SK-N-SH treated with all-trans-retinoic acid at 6 μM for 48 hours (cell line): ENCODE measurements around the gene RIOX2.

Source experiments
- ATAC-seq: fragments of 200-7000 bp; cut with Tn5 transposase; 3 replicates; pipeline ENCODE4 v1.9.1; 2020; ENCODE audit warnings: mild to moderate bottlenecking, moderate library complexity
- ARNTL ChIP-seq: fragments of 450-650 bp; formaldehyde crosslinking; IDR thresholded peaks from 2 replicates; pipeline ENCODE4 v1.5.0; 2020; ENCODE audit warnings: low read depth, mild to moderate bottlenecking, moderate library complexity, borderline replicate concordance
- BACH2 ChIP-seq: fragments of 250-450 bp; sonication (Bioruptor Pico); IDR thresholded peaks from 2 replicates; pipeline ENCODE4 v1.9.0; 2021; ENCODE audit warnings: mild to moderate bottlenecking, borderline replicate concordance
- CSDC2 ChIP-seq: fragments of 250-450 bp; sonication (Bioruptor Pico); IDR thresholded peaks from 2 replicates; pipeline ENCODE4 v1.5.0; 2020; ENCODE audit warnings: mild to moderate bottlenecking, moderate library complexity
- ESRRG ChIP-seq: fragments of 250-450 bp; sonication (Bioruptor Pico); IDR thresholded peaks from 2 replicates; pipeline ENCODE4 v1.6.1; 2021; ENCODE audit warnings: mild to moderate bottlenecking
- GLIS3 ChIP-seq: fragments of 250-450 bp; sonication (Bioruptor Pico); IDR thresholded peaks from 2 replicates; pipeline ENCODE4 v1.5.0; 2020; ENCODE audit warnings: mild to moderate bottlenecking, moderate library complexity
- ISL1 ChIP-seq: fragments of 250-450 bp; sonication (Bioruptor Pico); IDR thresholded peaks from 2 replicates; pipeline ENCODE4 v2.1.2; 2022; ENCODE audit warnings: mild to moderate bottlenecking, moderate library complexity
- OSR1 ChIP-seq: fragments of 250-450 bp; sonication (Bioruptor Pico); IDR thresholded peaks from 2 replicates; pipeline ENCODE4 v1.8.0; 2022; ENCODE audit warnings: moderate library complexity, mild to moderate bottlenecking, inconsistent platforms
- PPARA ChIP-seq: fragments of 250-450 bp; sonication (Bioruptor Pico); IDR thresholded peaks from 2 replicates; pipeline ENCODE4 v1.5.0; 2020; ENCODE audit warnings: mild to moderate bottlenecking, borderline replicate concordance
- RARB ChIP-seq: fragments of 250-450 bp; sonication (Bioruptor Pico); IDR thresholded peaks from 2 replicates; pipeline ENCODE4 v1.8.0; 2021; ENCODE audit warnings: mild to moderate bottlenecking, moderate library complexity
- SNAI2 ChIP-seq: fragments of 250-450 bp; sonication (Bioruptor Pico); IDR thresholded peaks from 2 replicates; pipeline ENCODE4 v1.5.0; 2020; ENCODE audit warnings: mild to moderate bottlenecking, moderate library complexity
- TCF4 ChIP-seq: fragments of 250-450 bp; sonication (Bioruptor Pico); IDR thresholded peaks from 2 replicates; pipeline ENCODE4 v1.8.0; 2021; ENCODE audit warnings: mild to moderate bottlenecking, moderate library complexity, borderline replicate concordance
- TOX ChIP-seq: fragments of 250-450 bp; sonication (Bioruptor Pico); IDR thresholded peaks from 2 replicates; pipeline ENCODE4 v1.8.0; 2021; ENCODE audit warnings: mild to moderate bottlenecking, moderate library complexity, borderline replicate concordance
- ZC3H10 ChIP-seq: fragments of 250-450 bp; sonication (Bioruptor Pico); IDR thresholded peaks from 2 replicates; pipeline ENCODE4 v1.5.1; 2021; ENCODE audit warnings: mild to moderate bottlenecking, moderate library complexity
- ZFP30 ChIP-seq: fragments of 450-650 bp; formaldehyde crosslinking; IDR thresholded peaks from 2 replicates; pipeline ENCODE4 v1.5.0; 2022; ENCODE audit warnings: mild to moderate bottlenecking, moderate library complexity
- ZNF565 ChIP-seq: fragments of 450-650 bp; formaldehyde crosslinking; conservative IDR thresholded peaks from 2 replicates; pipeline ENCODE4 v1.5.0; 2020; ENCODE audit warnings: low read depth, mild to moderate bottlenecking, moderate library complexity
- ZNF70 ChIP-seq: fragments of 450-650 bp; formaldehyde crosslinking; IDR thresholded peaks from 2 replicates; pipeline ENCODE4 v1.5.0; 2020; ENCODE audit warnings: mild to moderate bottlenecking, moderate library complexity
- ZNF8 ChIP-seq: fragments of 450-650 bp; formaldehyde crosslinking; IDR thresholded peaks from 2 replicates; pipeline ENCODE4 v1.5.0; 2020; ENCODE audit warnings: mild to moderate bottlenecking, moderate library complexity
- TF ChIP-seq, protein P1 (sequence below): fragments of 250-450 bp; sonication (Bioruptor Pico); IDR thresholded peaks from 2 replicates; pipeline ENCODE4 v1.8.0; 2020; ENCODE audit warnings: mild to moderate bottlenecking, moderate library complexity, borderline replicate concordance
- TF ChIP-seq, protein P2 (sequence below): fragments of 250-450 bp; sonication (Bioruptor Pico); IDR thresholded peaks from 2 replicates; pipeline ENCODE4 v1.8.0; 2021; ENCODE audit warnings: low read depth, mild to moderate bottlenecking, moderate library complexity, borderline replicate concordance
- TF ChIP-seq, protein P3 (sequence below): fragments of 250-450 bp; sonication (Bioruptor Pico); IDR thresholded peaks from 2 replicates; pipeline ENCODE4 v1.5.1; 2020; ENCODE audit warnings: low read depth, mild to moderate bottlenecking, moderate library complexity
- TF ChIP-seq, protein P4 (sequence below): fragments of 250-450 bp; sonication (Bioruptor Pico); IDR thresholded peaks from 2 replicates; pipeline ENCODE4 v1.5.1; 2021; ENCODE audit warnings: mild to moderate bottlenecking, moderate library complexity
- TF ChIP-seq, protein P5 (sequence below): fragments of 250-450 bp; sonication (Bioruptor Pico); IDR thresholded peaks from 2 replicates; pipeline ENCODE4 v1.5.0; 2020; ENCODE audit warnings: mild to moderate bottlenecking, moderate library complexity

The RIOX2 gene

DNA sequence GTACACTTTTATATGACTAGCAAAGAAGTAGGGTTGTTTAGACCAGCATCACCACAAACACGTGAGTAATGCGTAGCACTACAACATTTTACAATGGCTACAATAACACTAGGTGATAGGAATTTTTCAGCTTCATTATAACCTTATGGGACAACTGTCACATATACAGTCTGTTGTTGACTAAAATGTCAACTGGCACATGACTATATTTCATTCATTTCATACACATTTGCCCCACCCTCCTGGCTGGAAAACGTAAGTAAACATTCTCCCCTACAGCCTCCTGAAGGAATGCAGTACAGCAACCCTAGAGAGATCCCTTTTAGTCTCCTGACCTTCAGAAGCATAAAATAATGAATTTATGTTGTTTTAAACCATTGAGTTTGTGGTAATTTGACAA, 16.2 kb downstream of the RIOX2 start:
- no peak for ATAC-seq
- TF ChIP-seq ZNF8 (CRISPR knock-in tag): no peak
- TF ChIP-seq GLIS3 (CRISPR knock-in tag): no peak
- no peak for TF ChIP-seq RARB (CRISPR knock-in tag)
- no peak for TF ChIP-seq TCF4 (CRISPR knock-in tag)
- no peak for TF ChIP-seq SNAI2
- no peak for TF ChIP-seq ARNTL
- TF ChIP-seq TOX (CRISPR knock-in tag): no peak
- no peak for TF ChIP-seq ZC3H10 (CRISPR knock-in tag)
- TF ChIP-seq, protein P1, sequence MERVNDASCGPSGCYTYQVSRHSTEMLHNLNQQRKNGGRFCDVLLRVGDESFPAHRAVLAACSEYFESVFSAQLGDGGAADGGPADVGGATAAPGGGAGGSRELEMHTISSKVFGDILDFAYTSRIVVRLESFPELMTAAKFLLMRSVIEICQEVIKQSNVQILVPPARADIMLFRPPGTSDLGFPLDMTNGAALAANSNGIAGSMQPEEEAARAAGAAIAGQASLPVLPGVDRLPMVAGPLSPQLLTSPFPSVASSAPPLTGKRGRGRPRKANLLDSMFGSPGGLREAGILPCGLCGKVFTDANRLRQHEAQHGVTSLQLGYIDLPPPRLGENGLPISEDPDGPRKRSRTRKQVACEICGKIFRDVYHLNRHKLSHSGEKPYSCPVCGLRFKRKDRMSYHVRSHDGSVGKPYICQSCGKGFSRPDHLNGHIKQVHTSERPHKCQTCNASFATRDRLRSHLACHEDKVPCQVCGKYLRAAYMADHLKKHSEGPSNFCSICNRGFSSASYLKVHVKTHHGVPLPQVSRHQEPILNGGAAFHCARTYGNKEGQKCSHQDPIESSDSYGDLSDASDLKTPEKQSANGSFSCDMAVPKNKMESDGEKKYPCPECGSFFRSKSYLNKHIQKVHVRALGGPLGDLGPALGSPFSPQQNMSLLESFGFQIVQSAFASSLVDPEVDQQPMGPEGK (CRISPR knock-in tag): no peak
- TF ChIP-seq, protein P2, sequence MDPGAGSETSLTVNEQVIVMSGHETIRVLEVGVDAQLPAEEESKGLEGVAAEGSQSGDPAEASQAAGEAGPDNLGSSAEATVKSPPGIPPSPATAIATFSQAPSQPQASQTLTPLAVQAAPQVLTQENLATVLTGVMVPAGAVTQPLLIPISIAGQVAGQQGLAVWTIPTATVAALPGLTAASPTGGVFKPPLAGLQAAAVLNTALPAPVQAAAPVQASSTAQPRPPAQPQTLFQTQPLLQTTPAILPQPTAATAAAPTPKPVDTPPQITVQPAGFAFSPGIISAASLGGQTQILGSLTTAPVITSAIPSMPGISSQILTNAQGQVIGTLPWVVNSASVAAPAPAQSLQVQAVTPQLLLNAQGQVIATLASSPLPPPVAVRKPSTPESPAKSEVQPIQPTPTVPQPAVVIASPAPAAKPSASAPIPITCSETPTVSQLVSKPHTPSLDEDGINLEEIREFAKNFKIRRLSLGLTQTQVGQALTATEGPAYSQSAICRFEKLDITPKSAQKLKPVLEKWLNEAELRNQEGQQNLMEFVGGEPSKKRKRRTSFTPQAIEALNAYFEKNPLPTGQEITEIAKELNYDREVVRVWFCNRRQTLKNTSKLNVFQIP (CRISPR knock-in tag): no peak
- no peak for TF ChIP-seq ZFP30 (CRISPR knock-in tag)
- no peak for TF ChIP-seq ZNF70 (CRISPR knock-in tag)

DNA sequence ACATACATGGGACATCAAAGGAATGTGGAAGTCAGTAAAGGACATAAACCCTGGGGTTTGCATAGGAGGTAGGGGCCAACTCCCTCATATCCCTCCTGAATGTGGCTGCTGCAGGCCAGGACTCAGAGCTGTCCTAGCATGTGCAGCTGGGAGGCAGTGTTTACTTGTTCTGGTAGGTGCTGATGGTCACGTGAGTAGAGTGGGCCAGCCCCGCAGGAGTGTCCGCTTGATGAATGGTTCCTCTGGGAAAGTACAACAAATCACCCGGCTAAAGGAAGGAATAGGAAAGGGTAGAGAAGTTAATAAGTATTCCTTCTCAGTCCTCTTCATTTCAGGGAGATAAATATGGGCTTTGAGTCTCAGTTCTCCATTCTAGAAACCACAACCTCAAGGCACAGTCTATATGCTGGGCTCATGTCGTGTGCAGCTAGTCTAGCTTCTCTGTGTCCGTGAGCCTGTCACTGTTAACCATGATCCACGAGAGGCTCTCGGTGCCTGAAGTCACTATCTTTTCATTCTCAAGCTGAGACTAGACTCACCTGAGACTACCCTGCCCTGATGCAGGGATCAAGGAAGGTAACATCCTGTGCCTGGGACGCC, 17.9 kb downstream of the RIOX2 start:
- ATAC-seq: no peak
- TF ChIP-seq, protein P3, sequence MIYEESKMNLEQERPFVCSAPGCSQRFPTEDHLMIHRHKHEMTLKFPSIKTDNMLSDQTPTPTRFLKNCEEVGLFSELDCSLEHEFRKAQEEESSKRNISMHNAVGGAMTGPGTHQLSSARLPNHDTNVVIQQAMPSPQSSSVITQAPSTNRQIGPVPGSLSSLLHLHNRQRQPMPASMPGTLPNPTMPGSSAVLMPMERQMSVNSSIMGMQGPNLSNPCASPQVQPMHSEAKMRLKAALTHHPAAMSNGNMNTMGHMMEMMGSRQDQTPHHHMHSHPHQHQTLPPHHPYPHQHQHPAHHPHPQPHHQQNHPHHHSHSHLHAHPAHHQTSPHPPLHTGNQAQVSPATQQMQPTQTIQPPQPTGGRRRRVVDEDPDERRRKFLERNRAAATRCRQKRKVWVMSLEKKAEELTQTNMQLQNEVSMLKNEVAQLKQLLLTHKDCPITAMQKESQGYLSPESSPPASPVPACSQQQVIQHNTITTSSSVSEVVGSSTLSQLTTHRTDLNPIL: no peak
- TF ChIP-seq ISL1: no peak
- no peak for TF ChIP-seq ESRRG
- no peak for TF ChIP-seq ZNF565
- TF ChIP-seq ZFP30 (CRISPR knock-in tag): no peak
- no peak for TF ChIP-seq CSDC2 (CRISPR knock-in tag)
- TF ChIP-seq ZNF70 (CRISPR knock-in tag): no peak
- TF ChIP-seq GLIS3 (CRISPR knock-in tag): no peak
- TF ChIP-seq OSR1 (CRISPR knock-in tag): no peak
- TF ChIP-seq, protein P1 (CRISPR knock-in tag): no peak
- TF ChIP-seq, protein P4, sequence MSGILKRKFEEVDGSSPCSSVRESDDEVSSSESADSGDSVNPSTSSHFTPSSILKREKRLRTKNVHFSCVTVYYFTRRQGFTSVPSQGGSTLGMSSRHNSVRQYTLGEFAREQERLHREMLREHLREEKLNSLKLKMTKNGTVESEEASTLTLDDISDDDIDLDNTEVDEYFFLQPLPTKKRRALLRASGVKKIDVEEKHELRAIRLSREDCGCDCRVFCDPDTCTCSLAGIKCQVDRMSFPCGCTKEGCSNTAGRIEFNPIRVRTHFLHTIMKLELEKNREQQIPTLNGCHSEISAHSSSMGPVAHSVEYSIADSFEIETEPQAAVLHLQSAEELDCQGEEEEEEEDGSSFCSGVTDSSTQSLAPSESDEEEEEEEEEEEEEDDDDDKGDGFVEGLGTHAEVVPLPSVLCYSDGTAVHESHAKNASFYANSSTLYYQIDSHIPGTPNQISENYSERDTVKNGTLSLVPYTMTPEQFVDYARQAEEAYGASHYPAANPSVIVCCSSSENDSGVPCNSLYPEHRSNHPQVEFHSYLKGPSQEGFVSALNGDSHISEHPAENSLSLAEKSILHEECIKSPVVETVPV (CRISPR knock-in tag): no peak
- TF ChIP-seq PPARA (CRISPR knock-in tag): no peak

DNA sequence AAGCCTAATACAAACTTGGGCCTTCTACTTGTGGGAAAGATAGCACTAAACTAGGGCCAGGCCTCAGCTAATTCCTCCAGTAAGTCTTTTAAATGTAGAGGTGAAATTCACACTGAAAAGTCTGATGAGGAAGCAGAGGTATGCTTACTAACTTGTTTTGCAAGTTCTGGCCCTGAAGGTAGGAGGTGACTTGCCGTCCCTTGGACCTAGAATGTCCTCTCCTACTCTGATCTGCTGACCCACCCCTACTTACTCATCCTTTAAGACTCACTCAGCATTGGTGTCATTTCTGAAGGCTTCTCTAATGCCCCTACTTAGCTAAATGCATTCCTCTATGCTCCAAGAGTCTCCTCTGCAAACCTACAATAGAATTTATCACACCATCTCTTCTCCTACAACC, 19.4 kb downstream of the RIOX2 start:
- no peak for TF ChIP-seq TCF4 (CRISPR knock-in tag)
- TF ChIP-seq, protein P3: no peak
- TF ChIP-seq ISL1: no peak
- TF ChIP-seq, protein P5, sequence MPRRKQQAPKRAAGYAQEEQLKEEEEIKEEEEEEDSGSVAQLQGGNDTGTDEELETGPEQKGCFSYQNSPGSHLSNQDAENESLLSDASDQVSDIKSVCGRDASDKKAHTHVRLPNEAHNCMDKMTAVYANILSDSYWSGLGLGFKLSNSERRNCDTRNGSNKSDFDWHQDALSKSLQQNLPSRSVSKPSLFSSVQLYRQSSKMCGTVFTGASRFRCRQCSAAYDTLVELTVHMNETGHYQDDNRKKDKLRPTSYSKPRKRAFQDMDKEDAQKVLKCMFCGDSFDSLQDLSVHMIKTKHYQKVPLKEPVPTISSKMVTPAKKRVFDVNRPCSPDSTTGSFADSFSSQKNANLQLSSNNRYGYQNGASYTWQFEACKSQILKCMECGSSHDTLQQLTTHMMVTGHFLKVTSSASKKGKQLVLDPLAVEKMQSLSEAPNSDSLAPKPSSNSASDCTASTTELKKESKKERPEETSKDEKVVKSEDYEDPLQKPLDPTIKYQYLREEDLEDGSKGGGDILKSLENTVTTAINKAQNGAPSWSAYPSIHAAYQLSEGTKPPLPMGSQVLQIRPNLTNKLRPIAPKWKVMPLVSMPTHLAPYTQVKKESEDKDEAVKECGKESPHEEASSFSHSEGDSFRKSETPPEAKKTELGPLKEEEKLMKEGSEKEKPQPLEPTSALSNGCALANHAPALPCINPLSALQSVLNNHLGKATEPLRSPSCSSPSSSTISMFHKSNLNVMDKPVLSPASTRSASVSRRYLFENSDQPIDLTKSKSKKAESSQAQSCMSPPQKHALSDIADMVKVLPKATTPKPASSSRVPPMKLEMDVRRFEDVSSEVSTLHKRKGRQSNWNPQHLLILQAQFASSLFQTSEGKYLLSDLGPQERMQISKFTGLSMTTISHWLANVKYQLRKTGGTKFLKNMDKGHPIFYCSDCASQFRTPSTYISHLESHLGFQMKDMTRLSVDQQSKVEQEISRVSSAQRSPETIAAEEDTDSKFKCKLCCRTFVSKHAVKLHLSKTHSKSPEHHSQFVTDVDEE (CRISPR knock-in tag): no peak
- TF ChIP-seq, protein P1 (CRISPR knock-in tag): no peak
- no peak for TF ChIP-seq OSR1 (CRISPR knock-in tag)
- TF ChIP-seq ESRRG: no peak
- no peak for TF ChIP-seq ZNF8 (CRISPR knock-in tag)
- TF ChIP-seq PPARA (CRISPR knock-in tag): no peak
- TF ChIP-seq RARB (CRISPR knock-in tag): no peak
- no peak for TF ChIP-seq BACH2 (CRISPR knock-in tag)
- TF ChIP-seq ARNTL: no peak
- no peak for TF ChIP-seq TOX (CRISPR knock-in tag)
- TF ChIP-seq ZFP30 (CRISPR knock-in tag): no peak
- TF ChIP-seq, all 23 proteins: peak for 0
- ATAC-seq: no peak
